Stimulated activated naive CD8-positive, alpha-beta T cell treated with anti-CD3 and anti-CD28 coated beads, Interleukin-15, Interleukin-2, amounts not matched to agents 100 U/mL and 50 U/mL, for 24 hours (primary cell): ENCODE results near the gene SURF6.
"Not testable (repeated sequence)": the region's sequence is repeated elsewhere in the genome, so short reads cannot be mapped to it uniquely, and the experiment has no call there.

Experiments used
- ATAC-seq: fragments of 150-1000 bp; cut with Tn5 transposase; one replicate; pipeline ENCODE4 v1.10.0; 2021
- DNase-seq: peaks from one replicate; pipeline ENCODE4 v3.0.0; 2021

Gene SURF6

DNA sequence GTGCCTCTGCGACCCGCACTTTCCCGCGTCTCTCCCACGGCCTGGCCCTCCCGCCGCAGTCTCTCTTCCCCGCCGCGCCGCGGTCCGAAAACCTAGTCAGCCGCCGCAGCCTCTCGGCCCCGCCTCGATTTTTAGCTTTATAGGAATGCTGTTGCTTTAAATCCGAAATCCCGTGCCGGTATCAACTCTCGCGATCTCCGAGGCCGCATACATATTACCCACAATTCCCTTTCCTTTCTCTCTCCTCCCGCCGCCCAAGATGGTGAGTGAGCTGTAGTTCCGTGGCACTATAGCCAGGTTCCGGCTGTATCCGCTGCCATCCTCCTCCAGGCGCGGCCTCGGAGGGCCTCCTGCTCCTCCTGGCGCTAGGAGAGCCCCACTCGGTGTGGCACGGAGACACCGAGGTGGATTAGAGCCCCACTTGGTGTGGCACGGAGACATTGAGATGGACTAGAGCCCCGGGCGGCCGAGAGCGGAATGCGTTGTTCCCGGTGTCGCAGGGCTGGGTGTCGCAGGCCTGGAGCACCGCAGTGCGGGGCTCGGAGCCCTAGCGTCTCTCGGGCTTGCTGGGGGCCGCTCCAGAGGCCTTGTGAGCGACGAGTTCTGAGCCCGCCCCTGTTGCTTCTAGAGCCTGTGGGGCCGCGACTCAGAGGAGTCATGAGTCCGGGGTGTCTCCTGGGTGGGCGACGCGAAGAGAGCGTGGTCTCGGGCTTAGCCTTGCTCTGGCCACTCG, 12.2 kb upstream of the SURF6 start, which contains the start of the genes MED22 and RPL7A:
Gene MED22, minus strand, starts transcription at position 147 of the 733 bp plus-strand sequence. CDS start 1,469 bp downstream, outside the sequence.
Gene RPL7A, plus strand, starts transcription at position 234 of the 733 bp plus-strand sequence. Its CDS starts 26 bp downstream, at position 260.
- peak; percentile 73 for ATAC-seq

GRCh38 chr9:133347515-133347984, 11.6 kb upstream of the SURF6 start:
- ATAC-seq, result peak; percentile 47
- peak; percentile 56 for DNase-seq

More for the DNA sequence above, 12.2 kb upstream of the SURF6 start, which contains the start of the genes MED22 and RPL7A:
- DNase-seq, result peak; percentile 91

DNA sequence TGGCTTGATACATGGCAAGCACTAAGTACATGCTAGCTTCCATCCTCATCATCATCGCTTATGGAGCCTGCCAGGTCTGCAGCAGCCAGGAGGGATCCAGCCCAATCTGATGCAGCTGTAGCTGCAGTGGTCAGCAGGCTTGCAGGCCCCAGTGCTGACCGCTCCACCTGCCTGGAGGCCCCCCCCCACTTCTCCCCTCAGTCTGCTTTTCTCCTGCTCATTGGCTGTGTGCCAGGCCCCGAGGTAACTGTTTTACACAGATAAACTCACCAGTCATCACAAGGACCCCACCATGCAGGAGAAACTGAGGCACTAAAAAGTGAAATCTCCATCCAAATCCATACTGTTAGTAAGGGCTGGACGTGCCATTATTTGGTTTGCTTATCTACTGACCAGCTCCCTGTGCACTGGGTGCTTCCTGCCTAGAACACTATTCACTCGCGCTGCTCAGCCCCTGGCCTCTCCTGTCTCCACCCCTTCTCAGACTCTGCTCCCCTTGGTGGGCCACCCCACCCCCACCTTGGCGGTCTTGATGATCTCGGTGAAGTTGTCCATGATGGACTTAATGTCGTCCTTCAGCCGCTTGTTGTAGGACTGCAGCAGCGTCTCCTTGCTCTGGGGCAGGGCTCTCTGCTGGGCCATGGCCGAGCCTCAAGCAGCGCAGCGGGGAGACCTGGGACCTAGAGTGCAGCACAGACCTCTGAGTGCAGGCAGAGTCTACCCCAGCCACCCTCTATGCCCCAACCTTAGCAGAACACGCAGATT, 10.2 kb upstream of the SURF6 start:
- DNase-seq, result no peak
- no peak for ATAC-seq

DNA sequence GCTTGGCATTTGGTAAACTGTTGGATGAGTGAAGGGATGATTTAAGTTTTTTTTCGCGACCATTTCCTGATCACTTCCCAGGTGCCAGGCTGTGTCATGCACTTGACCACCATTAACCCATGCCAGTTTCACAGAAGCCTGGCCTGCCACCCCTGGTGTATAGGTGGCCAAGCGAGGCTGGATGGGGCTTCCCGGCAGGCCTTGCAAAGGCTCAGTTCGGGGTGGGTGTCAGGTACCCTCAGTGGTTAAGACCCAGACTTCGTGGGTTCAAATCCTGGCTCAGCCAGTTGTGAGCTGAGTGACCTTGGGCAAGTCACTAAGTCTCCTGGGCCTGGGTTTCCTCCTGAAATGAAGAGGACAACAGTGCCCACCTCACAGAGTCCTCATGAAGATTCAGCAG, 9.6 kb upstream of the SURF6 start:
- ATAC-seq, result no peak
- no peak for DNase-seq

- ATAC-seq (no peak), DNase-seq (no peak)
Observed at GRCh38 chr9:133344979-133345378, 9.0 kb upstream of the SURF6 start.

- ATAC-seq, result no peak
- no peak for DNase-seq
Observed at GRCh38 chr9:133344071-133344470, 8.1 kb upstream of the SURF6 start.

GRCh38 chr9:133342570-133342969, 6.6 kb upstream of the SURF6 start:
- DNase-seq, result no peak
- no peak for ATAC-seq

DNA sequence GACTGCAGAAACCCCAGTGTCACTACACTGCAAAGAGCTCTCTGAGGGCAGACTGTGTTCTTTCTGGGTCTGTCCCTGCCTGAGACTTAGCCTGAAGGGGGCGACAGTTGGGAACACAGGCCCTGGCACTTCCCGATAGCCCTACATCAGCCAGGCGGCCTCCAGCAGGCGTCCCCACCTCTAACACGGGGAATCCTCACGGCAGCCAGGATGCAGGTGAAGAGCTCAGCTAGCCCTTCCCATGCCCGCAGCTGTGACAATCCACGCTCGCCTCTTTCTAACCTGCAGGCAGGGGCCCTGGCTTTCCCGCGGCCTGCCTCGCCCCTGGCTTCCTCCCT, 6.0 kb upstream of the SURF6 start:
- ATAC-seq, result no peak
- DNase-seq, result no peak

DNA sequence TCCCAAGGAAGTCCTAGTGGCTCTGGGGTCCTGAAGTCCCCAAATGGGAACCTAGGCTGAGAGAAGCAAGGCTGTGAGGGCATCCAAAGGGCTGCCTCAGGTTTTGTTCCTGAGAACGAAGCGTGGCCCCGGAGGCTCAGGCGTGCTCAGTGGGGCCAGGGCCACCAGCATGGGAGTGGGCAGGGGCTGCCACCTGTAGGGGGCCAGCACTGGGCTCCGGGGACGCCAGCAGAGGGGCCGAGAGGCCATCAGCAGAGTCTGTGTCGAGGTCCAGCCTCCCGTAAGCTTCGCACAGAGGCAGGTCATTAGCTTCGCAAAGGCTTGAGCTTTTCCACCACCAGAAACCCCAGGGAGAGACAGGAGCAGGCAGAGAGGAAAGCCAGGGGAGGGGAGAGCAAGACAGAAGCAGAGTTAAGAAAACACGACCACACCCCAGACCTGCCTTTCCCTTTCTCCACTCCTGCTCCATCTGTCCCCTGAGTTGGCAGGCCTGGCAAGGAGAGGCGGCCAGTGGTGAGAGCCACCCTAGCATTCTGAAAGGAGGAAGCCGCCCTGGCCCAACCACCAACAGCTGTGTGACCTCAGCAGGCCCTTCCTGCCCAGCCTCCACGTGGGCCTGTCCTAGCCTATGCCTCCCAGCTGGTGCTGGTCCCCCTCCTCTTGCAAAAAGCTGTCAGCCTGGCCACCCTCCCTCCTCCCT, 5.5 kb upstream of the SURF6 start:
- no peak for ATAC-seq
- no peak for DNase-seq

- no peak for ATAC-seq
- no peak for DNase-seq
Observed at GRCh38 chr9:133340916-133341315, 4.9 kb upstream of the SURF6 start.

- ATAC-seq (no peak), DNase-seq (no peak)
Observed at GRCh38 chr9:133340256-133340655, 4.3 kb upstream of the SURF6 start.

DNA sequence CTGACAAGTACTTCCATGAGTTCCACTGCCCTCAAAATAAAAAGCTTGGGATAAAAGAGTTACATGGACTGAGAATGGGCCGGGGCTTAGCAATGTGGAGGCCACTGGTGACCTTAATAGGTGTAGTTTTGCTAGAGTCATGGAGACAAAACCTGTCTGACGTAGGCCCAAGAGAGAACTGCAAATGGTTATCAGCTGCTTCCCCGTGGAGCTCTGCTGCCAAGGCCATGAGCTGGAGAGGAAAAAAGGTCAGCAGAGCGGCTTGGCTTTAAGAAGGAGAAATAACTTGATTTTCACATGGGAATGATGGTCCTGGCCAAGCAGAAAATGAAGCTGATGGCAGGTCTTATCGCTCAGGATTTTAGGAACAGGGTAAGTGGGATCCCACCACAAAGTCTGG, 3.7 kb upstream of the SURF6 start:
- no peak for ATAC-seq
- DNase-seq, result peak; percentile 2

DNA sequence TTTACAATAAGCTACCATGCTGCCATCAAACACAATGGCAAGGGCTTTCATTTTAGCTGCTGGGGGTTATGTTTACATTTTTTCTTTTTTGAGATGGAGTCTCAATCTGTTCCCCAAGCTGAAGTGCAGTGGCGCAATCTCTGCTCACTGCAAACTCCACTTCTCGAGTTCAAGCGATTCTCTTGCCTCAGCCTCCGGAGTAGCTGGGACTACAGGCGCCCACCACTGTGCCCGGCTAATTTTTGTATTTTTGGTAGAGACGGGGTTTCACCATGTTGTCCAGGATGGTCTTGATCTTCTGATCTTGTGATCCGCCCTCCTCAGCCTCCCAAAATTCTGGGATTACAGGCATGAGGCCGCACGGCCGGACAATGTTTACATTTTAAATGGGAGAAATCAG, 1.1 kb downstream of the SURF6 start:
- ATAC-seq, result not testable (repeated sequence)
- peak; percentile 2 for DNase-seq

DNA sequence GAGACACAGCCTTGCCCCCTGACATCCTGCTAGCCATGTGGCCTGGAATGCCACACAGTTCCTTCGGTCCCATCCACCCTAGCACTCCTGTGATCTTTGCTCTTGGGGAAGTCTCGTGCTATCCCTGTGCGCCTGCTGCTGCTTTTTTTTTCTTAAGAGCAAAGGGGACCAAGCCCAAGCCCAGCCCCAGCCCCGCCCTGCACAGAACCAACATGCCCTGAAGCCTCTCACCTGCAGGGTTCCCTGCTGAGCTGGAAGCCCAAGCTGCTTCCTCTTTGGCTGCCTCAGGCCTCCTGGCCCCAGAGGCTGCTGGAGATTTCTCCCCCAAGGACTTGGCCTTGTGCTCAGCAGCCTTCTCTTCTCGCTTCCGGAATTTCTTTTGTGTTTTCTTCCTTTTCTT, 1.8 kb downstream of the SURF6 start:
- ATAC-seq (no peak), DNase-seq (peak; percentile 4)

DNA sequence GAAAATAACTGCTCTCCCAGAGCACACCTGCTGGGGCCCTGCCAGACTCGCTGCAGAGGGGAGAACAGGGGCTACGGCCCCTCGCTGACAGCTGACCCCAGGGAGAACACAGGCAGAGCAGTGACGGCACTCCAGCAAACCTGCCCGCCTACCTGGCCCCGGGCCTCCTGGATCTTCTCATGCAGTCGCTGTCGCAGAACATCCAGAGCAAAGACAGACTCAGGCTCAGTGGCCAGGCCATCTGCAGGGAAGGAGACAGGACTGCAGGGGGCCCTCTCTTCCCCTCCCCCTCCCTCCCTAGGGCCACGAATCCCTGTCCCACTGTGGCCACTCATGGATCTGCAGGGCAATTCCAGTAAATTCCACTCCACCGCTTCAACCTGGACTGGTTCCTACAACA, 2.4 kb downstream of the SURF6 start:
- DNase-seq (peak; percentile 6), ATAC-seq (no peak)

DNA sequence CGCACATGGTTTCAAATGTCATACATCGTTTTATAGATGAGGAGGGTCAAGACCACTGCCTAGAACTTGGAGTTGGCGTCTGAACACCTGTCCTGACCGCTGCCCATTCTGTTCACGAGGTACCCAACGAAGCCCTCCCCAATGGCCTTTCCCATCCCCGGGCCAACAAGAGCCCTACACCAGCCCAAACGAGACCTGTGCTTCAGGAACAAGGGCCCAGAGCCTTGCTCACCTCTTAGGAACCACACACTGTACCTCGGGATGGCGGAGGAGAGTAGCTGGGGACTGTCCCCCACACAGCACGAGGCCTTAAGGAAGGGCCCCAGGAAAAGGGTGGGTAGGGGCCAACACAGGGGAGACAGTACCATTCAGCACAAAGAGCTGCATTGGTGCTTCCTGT, 3.0 kb downstream of the SURF6 start:
- ATAC-seq (no peak), DNase-seq (peak; percentile 2)

GRCh38 chr9:133332381-133332730, 3.6 kb downstream of the SURF6 start:
- no peak for DNase-seq
- no peak for ATAC-seq

GRCh38 chr9:133331641-133332380, 4.2 kb downstream of the SURF6 start:
- DNase-seq (no peak), ATAC-seq (no peak)

DNA sequence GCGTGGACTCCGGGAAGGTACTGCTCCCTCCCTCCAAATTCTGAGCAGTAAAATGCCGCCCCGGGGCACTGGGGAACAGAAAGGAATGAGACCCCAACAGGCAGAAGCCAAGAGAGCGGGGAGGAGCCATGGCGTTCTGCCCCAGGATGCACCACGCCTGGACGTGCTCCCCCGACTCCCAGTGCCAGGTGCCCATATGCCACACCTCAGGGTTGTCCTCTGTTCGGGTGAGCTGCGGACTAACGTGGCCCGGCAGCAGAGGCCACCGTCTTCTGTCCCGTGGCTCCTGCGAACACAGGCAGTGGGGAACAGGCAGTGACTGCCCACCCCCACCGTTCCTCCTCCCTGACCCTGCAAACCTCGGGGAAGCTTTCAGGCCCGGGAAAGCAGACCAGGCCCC, 4.8 kb downstream of the SURF6 start:
- DNase-seq (no peak), ATAC-seq (no peak)

GRCh38 chr9:133329306-133330156, 6.5 kb downstream of the SURF6 start:
- ATAC-seq, DNase-seq: not testable (repeated sequence)

DNA sequence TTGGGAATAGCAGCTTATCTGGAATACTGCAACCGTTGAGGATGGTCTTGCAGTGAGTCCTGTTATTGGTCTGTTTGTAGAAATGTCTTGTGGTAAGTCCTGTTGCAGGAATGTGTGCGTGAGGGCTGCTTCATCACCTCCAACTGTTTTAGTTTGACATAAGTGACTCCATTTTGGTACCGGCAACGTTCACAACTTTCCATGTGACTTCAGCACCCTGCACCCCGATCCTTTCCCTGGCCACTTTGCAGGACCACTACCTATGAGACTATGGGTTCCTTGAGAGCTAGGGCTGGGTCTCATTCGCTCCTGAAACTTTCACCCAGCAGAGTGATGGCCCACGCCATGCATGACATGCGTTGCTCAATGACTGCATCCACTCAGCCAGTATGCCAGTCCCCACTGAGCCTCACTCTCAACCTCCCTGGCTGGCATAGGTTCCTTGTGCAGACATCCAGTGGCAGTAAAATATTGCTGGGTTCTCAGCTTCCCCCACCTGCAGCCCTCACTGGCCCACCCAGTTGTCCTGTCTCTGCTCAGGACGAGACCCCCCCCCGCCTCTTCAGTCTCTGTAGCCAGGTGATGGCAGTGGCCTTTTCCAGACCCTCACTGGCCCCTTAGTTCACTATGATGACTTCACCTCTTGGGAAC, 8.0 kb downstream of the SURF6 start:
- ATAC-seq (no peak), DNase-seq (no peak)
